NCI-H2227 treated with DMSO at 0.1 percent for 48 hours (cell line): ENCODE measurements around the gene ANKRD52.
"Not testable (repeated sequence)": the region's sequence is repeated elsewhere in the genome, so short reads cannot be mapped to it uniquely, and the experiment has no call there.

Experiments used
- DNase-seq: peaks from one replicate; lab custom pipeline; 2025; lab: John Stamatoyannopoulos, UW

ANKRD52 gene

DNA sequence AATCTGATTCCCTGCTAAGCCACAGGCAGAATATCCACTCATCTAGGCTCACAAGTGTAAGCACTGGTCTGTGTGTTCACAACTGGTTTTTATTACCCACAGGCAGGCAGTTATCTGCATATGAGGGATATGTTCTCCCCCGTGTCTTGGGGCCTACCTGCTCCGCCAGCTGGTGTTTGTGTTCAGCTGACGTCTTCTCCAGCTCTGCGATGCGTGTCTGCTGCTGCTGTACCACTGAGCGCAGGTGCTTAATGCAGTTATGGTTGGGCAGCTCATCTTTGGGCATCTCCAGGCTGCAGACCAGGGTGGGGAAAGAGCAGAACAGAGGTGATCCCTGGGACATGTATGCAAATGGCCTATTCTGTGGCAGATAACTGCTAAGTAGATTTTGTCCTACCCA, 50.2 kb downstream of the ANKRD52 start:
- DNase-seq: no peak

DNA sequence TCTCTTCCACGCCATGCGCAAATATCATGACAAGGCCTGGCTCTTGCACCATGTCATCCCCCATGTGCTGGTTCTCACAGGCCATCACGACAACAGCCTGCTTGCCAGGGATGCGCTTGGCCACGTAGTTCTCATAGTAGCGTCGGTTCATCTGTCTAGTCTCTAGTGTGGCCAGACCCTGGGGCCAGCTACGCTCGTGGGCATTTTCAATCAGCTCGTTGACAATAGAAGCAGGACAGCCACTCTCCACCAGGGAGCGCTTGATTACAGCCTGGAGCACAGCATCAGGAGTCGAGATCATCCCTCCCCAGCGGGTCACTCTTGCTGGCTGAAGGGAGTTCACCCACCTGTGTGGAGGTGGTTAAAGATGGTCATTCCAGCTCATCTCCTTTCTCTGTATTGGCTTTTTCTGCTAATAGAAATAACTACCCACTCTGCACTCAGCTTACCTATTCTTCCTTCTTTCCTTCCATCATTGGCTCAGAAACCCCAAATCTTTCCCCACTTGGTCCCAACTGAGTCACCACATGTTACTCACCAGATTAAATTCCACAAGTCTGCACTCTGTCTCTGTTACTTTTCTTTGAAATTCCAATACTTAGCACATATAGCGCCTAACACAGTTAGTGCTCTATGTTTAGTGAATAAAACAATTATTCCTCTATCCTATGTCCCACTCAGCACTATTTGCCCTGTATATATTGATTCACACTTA, 51.6 kb downstream of the ANKRD52 start:
- peak; percentile 25 for DNase-seq

GRCh38 chr12:56205445-56205844, 52.7 kb downstream of the ANKRD52 start:
- no peak for DNase-seq

- no peak for DNase-seq
These were observed 53.9 kb downstream of the ANKRD52 start for GRCh38 chr12:56204275-56204674.

- DNase-seq: no peak
These were observed 55.3 kb downstream of the ANKRD52 start for GRCh38 chr12:56202838-56203237.

DNA sequence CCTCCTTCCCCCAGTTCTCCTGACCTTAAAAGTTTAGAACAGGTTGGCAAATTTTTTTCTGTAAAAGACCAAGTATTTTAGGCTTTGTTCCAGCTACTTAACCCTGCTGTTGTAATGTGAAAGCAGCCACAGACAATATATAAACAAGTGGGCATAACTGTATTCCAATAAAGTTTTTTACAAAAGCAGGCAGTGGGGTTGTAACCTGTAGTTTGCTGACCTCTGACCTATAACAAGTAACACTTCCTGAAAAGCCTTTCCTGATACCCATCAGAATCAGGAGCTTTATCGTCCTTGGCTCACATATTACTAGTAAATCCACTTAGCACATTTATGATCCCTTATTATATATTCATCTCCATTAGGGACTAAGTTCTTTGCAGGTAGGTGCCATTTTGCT, 55.8 kb downstream of the ANKRD52 start:
- no peak for DNase-seq

DNA sequence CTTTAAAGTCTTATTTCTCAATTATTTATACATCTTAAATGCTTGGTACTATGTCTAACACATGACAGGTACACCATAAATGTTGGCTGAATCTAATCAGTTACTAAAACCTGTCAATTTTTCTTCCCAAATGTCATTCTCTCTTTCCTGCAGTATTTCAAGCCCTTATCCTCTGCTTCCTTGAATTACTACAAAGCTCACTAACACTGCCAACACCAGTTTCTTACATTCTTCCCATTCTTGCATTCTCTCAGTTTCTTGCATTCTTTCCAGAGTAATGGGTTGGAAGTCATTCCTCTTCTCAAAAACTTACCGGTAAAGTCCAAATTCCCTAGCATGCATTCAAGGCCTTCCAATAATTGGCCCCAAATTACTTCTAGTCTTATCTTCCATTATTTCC, 59.3 kb downstream of the ANKRD52 start:
- no peak for DNase-seq

GRCh38 chr12:56197921-56198635, 60.1 kb downstream of the ANKRD52 start:
- no peak for DNase-seq

- DNase-seq: not testable (repeated sequence)
These were observed 61.2 kb downstream of the ANKRD52 start for GRCh38 chr12:56196818-56197550.

DNA sequence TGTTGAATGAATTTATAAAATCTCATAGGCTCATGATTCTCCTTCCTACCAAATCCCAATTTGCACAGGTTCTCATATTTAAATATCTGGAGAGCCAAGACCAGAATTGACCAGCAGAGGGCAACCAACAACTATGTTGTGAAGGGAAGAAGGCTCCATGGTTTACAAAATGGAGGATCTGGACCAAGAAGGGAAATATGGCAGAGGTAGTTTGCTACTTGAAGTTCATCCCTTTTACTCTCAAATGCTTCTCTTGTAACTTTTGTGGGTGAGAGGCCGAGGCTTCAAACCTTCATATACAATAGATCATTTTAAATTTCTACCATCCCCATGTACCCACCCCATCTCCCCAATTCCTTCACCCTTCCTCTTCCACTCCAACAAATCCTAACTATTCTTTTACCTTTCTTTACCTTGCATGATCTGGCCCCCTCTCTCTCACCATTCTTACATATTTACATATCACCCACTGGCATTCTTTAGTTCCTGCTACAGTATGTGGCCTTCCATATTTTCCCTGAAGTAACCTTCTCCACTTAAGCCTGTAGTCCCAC, 65.1 kb downstream of the ANKRD52 start:
- peak; percentile 43 for DNase-seq

GRCh38 chr12:56192582-56192981, 65.6 kb downstream of the ANKRD52 start:
- DNase-seq: no peak

GRCh38 chr12:56190695-56191155, 67.5 kb downstream of the ANKRD52 start:
- no peak for DNase-seq

DNA sequence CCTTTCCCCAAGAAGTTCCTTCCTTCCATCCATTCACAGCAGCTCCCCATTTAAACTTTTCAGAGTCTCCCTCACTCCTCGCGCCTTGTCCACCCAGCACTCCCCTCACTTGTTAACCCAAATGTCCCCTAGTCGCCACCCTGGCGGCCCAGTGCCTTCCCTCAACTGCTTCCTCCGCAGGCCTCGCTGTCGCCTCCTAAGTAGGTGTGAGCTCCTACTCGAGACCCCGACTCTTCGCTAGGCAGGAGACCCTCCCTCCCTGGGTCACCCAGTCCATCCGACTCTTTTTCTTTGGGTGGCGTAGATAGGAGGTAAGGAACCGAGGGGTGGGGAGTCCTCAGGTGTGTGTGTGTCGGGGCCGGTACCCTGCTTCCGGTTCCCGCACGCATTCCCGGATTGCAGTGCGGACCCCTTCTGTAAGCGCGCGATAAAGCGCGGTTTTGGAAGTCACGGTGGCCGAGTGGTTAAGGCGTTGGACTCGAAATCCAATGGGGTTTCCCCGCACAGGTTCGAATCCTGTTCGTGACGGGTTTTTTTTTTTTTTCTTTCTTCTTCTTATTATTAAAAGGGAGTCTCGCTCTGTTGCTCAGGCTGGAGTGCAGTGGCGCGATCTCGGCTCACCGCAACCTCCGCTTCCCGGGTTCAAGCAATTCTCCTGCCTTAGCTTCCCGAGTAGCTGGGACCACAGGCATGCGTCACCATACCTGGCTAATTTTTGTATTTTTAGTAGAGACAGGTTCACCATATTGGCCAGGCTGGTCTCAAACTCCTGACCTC, 68.1 kb downstream of the ANKRD52 start:
- DNase-seq: peak; percentile 80

DNA sequence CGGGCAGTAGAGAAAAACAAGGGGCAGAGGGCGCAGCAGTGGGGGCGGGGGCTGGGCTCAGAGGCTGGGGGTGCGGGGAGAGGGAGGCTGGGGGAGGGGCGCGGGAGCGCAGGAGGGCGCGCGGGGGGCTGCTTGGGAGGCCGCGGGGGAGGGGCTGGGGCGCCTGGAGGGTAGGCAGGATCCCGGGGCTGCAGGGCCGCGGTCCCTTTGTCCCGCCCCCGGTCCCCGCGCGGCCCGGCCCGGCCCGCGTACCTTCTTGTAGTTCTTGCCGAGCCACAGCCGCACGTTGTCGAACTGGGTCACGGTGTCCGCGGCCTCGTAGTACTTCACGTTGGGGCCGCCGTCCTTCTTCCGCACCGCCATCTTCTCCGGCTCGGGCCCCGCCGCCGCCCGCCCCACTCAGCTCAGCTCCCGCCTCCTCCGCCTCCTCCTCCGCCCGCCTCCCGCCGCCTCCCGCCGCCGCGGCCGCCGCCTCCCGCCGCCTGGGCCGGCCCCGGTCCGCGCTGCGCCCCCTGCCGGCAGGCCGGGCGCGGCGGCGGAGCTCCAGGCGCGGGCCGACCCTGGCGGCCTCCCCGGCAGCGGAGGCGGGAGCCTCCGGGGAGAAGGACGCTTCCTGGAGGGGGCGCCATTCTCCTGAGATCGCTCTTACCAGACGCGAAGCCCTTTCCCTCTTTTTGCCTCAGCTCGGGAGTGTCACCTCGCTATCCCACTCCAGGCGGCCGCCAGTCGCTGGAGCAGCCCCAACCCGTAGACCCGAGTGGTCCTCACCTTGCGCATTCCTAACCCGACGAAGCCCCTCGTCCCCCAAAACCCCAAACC, 68.9 kb downstream of the ANKRD52 start, which contains the start of gene SMARCC2:
TSS of gene SMARCC2 (minus strand) at position 385 of the 819 bp plus-strand sequence. CDS start at position 363, 22 bp downstream.
- peak; percentile 70 for DNase-seq

- DNase-seq: no peak
These were observed 69.4 kb downstream of the ANKRD52 start for GRCh38 chr12:56188778-56189098.

DNA sequence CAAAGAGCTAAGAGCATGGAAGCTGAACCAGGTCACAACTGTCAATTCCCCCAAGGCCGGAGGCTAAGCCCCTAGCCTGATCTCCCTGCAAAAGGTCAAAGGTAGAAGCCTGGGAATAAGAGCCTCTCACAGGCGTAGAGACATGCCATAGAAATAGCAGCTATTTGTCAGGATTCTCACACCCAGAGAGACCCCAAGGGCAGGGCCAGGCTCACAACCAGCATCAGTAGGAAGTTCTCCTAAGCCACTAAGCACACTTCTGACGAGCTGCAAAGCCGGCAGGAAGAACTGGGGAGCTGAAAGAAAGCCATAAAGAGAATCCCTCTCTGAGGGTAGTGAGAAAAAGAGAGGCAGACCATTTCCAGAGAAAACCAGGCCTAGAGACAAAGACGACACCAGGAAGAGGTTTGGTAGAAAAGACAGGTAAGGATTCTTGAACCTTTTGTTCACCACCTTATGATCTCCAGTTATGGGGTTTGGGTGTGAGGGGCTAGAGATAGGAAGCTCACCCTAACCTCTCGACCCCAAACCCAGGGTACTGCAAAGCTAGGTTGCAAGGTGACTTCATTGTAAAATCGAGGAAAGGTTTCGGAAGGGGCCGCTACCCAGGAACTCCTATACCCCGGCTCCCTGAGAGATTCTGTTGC, 69.9 kb downstream of the ANKRD52 start:
- no peak for DNase-seq
